ENCODE data around the gene GUCA1C. TPM values are rescaled to one million over a fixed set of nuclear protein-coding genes. Genes with fewer than 3 reads are reported as not detected.

GUCA1C gene
- total RNA-seq, 3 donors from 2014 or later, result not detected

DNA sequence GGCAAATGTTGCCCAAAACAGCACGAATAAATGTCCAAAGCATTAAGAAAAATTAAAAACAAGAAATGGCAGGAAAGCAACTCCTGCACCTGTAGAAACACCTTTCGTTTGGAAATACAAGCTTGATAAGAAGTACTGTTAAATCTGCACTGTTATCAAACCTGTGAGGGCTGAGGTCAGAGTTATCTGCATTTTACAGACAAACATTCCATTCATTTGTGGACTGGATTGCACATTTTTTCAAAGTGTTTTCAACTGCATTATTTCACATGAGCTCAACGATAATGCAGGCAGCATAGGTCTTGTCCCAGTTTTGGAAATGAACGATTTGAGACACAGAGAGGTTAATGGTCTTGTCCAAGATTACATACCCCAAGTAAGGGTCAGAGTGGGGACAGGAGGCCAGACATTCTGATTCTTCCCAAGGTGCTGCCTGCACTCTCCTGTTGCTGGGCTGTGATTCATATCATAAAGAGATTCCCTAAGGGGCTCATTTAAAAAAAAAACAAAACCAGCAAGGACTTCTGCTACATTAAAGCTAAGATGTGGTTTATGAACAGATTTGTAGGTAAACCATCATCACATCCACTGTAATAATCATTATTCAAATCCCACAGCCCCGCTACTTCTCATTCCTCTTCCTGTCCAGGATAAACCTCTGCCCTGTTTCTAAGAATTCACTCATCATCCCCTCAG lies 13.0 kb downstream of the GUCA1C start:
- Histone ChIP-seq H3K36me3 (no peaks in the 10 kb centered on the region), H3K4me1 (no peaks in the 10 kb centered on the region), H3K9me3 (no peaks in the 10 kb centered on the region), H3K4me3 (no peak overlapping the region), H3K27ac (no peak overlapping the region), H3K27me3 (no peaks in the 10 kb centered on the region)
- DNase-seq (ENCODE audit: low spot score in 2 of 2), result no peak
- TF ChIP-seq POLR2A (IDR thresholded peaks at IDR 0.05) (no peak), POLR2AphosphoS5 (IDR thresholded peaks at IDR 0.05) (no peak)
- TF ChIP-seq, protein P1, sequence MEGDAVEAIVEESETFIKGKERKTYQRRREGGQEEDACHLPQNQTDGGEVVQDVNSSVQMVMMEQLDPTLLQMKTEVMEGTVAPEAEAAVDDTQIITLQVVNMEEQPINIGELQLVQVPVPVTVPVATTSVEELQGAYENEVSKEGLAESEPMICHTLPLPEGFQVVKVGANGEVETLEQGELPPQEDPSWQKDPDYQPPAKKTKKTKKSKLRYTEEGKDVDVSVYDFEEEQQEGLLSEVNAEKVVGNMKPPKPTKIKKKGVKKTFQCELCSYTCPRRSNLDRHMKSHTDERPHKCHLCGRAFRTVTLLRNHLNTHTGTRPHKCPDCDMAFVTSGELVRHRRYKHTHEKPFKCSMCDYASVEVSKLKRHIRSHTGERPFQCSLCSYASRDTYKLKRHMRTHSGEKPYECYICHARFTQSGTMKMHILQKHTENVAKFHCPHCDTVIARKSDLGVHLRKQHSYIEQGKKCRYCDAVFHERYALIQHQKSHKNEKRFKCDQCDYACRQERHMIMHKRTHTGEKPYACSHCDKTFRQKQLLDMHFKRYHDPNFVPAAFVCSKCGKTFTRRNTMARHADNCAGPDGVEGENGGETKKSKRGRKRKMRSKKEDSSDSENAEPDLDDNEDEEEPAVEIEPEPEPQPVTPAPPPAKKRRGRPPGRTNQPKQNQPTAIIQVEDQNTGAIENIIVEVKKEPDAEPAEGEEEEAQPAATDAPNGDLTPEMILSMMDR (IDR thresholded peaks at IDR 0.05), result no peak
- intact Hi-C loops (cut with DNase I; ENCODE audit: low total_unique reads), result no loop called here

DNA sequence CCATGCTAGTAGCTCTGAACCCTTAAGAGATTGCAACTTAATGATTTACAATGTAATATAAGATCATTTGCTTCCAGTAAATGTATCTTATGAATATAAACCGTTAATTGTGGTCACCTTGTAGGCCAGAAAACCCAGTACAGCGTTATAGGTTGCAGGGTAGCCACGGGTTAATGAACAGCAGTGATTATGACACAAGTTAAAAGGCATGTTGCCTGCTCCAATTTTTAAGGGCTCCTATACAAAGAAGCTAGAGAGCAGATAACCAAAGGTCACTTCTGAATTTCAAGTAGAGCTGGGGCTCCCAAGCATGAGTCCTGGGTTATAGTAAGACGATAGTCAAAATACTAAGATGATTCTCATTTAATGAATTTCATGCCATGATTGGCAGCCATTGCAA lies 13.5 kb downstream of the GUCA1C start:
- Histone ChIP-seq H3K9me3 (no peaks in the 10 kb centered on the region), H3K4me1 (no peaks in the 10 kb centered on the region), H3K4me3 (no peak overlapping the region), H3K27me3 (no peaks in the 10 kb centered on the region), H3K27ac (no peak overlapping the region), H3K36me3 (no peaks in the 10 kb centered on the region)
- intact Hi-C loops (cut with DNase I; ENCODE audit: low total_unique reads), result no loop called here
- DNase-seq (ENCODE audit: low spot score in 2 of 2), result no peak
- TF ChIP-seq, protein P1 (IDR thresholded peaks at IDR 0.05), result no peak
- TF ChIP-seq POLR2A (IDR thresholded peaks at IDR 0.05) (no peak), POLR2AphosphoS5 (IDR thresholded peaks at IDR 0.05) (no peak)

GRCh38 chr3:108936924-108937689 lies 16.6 kb downstream of the GUCA1C start:
- TF ChIP-seq POLR2AphosphoS5 (IDR thresholded peaks at IDR 0.05) (no peak), POLR2A (IDR thresholded peaks at IDR 0.05) (no peak)
- TF ChIP-seq, protein P1 (IDR thresholded peaks at IDR 0.05), result no peak
- Histone ChIP-seq H3K36me3 (no peaks in the 10 kb centered on the region), H3K27me3 (no peaks in the 10 kb centered on the region), H3K4me3 (no peak overlapping the region), H3K27ac (no peak overlapping the region), H3K4me1 (no peaks in the 10 kb centered on the region), H3K9me3 (no peaks in the 10 kb centered on the region)
- intact Hi-C loops (cut with DNase I; ENCODE audit: low total_unique reads), result no loop called here
- DNase-seq (ENCODE audit: low spot score in 2 of 2), result no peak

GRCh38 chr3:108931035-108931434 lies 22.6 kb downstream of the GUCA1C start:
- no peaks in the 10 kb centered on the region for H3K4me1 ChIP-seq
- no peak overlapping the region for H3K27ac ChIP-seq
- intact Hi-C loops (cut with DNase I; ENCODE audit: low total_unique reads), result no loop called here
- TF ChIP-seq POLR2AphosphoS5 (IDR thresholded peaks at IDR 0.05) (no peak), POLR2A (IDR thresholded peaks at IDR 0.05) (no peak)
- TF ChIP-seq, protein P1 (IDR thresholded peaks at IDR 0.05), result no peak
- no peaks in the 10 kb centered on the region for H3K27me3 ChIP-seq
- DNase-seq (ENCODE audit: low spot score in 2 of 2), result no peak
- no peaks in the 10 kb centered on the region for H3K9me3 ChIP-seq
- no peaks in the 10 kb centered on the region for H3K36me3 ChIP-seq
- H3K4me3 ChIP-seq, result no peak overlapping the region

DNA sequence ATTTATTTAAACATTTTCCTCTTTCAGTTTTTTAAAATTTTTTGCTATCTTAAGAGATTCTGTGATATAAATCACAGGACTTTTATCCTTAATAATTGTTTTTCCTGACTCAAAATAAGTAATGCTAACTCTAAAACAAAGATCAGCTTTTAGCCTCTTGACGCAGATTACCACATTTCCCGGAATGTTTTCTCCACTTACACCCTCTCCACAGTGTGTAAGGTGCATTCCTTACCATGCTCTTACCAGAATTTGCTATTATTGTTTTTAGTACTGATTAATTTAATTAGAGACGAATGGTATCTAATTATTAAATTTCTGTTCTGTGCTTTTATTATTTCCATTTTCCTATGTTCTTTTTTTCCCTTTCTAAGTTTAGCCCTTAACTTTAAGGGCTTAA lies 34.8 kb downstream of the GUCA1C start:
- Histone ChIP-seq H3K4me3 (no peak overlapping the region), H3K27ac (no peak overlapping the region), H3K36me3 (no peaks in the 10 kb centered on the region), H3K27me3 (no peaks in the 10 kb centered on the region), H3K4me1 (no peaks in the 10 kb centered on the region), H3K9me3 (no peaks in the 10 kb centered on the region)
- intact Hi-C loops (cut with DNase I; ENCODE audit: low total_unique reads), result no loop called here
- DNase-seq (ENCODE audit: low spot score in 2 of 2), result no peak
- no peak for TF ChIP-seq POLR2A (IDR thresholded peaks at IDR 0.05)
- TF ChIP-seq, protein P1 (IDR thresholded peaks at IDR 0.05), result no peak
- TF ChIP-seq POLR2AphosphoS5 (IDR thresholded peaks at IDR 0.05), result no peak
